HG02610 (cell line): ENCODE measurements around the gene XYLB.
A peak's percentile ranks its signal among the peaks of the same experiment; 100 is the strongest.

Source experiments
- ATAC-seq: cut with Tn5 transposase; IDR thresholded peaks from one replicate; pipeline ENCODE4 v1.9.1; 2021; ENCODE audit warnings: mild to moderate bottlenecking, moderate library complexity; ENCODE audit not compliant: unreplicated experiment

Gene XYLB

GRCh38 chr3:38453075-38453912 is 106.7 kb downstream of the XYLB start, which contains the start of gene ACVR2B:
ACVR2B (plus strand) TSS chr3:38453890; CDS start chr3:38454323, 433 bp downstream.
- peak; percentile 55 for ATAC-seq

- no peak for ATAC-seq
Measured at GRCh38 chr3:38453913-38454177, 107.3 kb downstream of the XYLB start.

- peak; percentile 18 for ATAC-seq
Measured at GRCh38 chr3:38454178-38454883, 107.7 kb downstream of the XYLB start.

GRCh38 chr3:38454884-38455638 is 108.5 kb downstream of the XYLB start:
- ATAC-seq, result peak; percentile 39

- ATAC-seq, result peak; percentile 25
Measured at GRCh38 chr3:38455639-38456430, 109.2 kb downstream of the XYLB start.

GRCh38 chr3:38457111-38458003 is 110.8 kb downstream of the XYLB start:
- no peak for ATAC-seq

- no peak for ATAC-seq
Measured at GRCh38 chr3:38458796-38459498, 112.4 kb downstream of the XYLB start.

- ATAC-seq, result no peak
Measured at GRCh38 chr3:38459499-38460048, 113.0 kb downstream of the XYLB start.

- no peak for ATAC-seq
Measured at GRCh38 chr3:38460377-38461270, 114.0 kb downstream of the XYLB start.
